Esophagus squamous epithelium (tissue), 5 donors: ENCODE measurements around the gene DLEC1. TPM values are rescaled to one million over a fixed set of nuclear protein-coding genes. Genes with fewer than 3 reads are reported as not detected.
A peak's percentile ranks its signal among the peaks of the same experiment; 100 is the strongest.

Source experiments
- DNase-seq: peaks from one replicate; lab custom pipeline; 2025; lab: John Stamatoyannopoulos, UW
- H3K27ac ChIP-seq, 4 donors: fragments of 200-600 bp; sonication (generic); one replicate each; pipeline ENCODE4 v1.5.1; 2016 to 2019; ENCODE audit warnings: mild to moderate bottlenecking in 1 of 4
- H3K27me3 ChIP-seq, 4 donors: fragments of 200-600 bp; sonication (generic); 1 replicate in 3 of 4; 2 replicates in 1 of 4; pipeline versions ENCODE4 v1.5.1 to v1.6.0; 2017 to 2021; ENCODE audit warnings: antibody characterized with exemption in 1 of 4
- H3K36me3 ChIP-seq, 3 donors: fragments of 200-600 bp; sonication (generic); one replicate each; pipeline ENCODE4 v1.5.1; 2016 to 2019
- H3K4me1 ChIP-seq, 3 donors: fragments of 200-600 bp; sonication (generic); one replicate each; pipeline ENCODE4 v1.5.1; 2017 to 2019
- H3K4me3 ChIP-seq, 4 donors: fragments of 200-600 bp; sonication (generic); 1 replicate in 3 of 4; 2 replicates in 1 of 4; pipeline ENCODE4 v1.5.1; 2016 to 2019; ENCODE audit warnings: mild to moderate bottlenecking in 2 of 4, moderate library complexity in 1 of 4
- H3K9me3 ChIP-seq, 3 donors: fragments of 200-600 bp; sonication (generic); one replicate each; pipeline ENCODE4 v1.5.1; 2016 to 2019
- CTCF ChIP-seq, 6 experiments: fragments of 450-650 bp in 4 of 6; fragments of 200-600 bp in 2 of 6; sonication (generic) in 2 of 6; IDR thresholded peaks; one replicate each; pipeline ENCODE4 v1.5.1; 2016 to 2019; ENCODE audit warnings: antibody characterized with exemption in 6 of 6, mild to moderate bottlenecking in 4 of 6, moderate library complexity in 4 of 6
- POLR2A ChIP-seq, 4 donors: fragments of 450-650 bp; IDR thresholded peaks; one replicate each; pipeline ENCODE4 v1.6.1; 2017; ENCODE audit warnings: antibody characterized with exemption in 4 of 4, mild to moderate bottlenecking in 4 of 4, moderate library complexity in 3 of 4
- WGBS, 2 donors: methylation state at CpG; one replicate each; pipeline ENCODE4 v1.1.5; 2018; 5-methylcytosine and 5-hydroxymethylcytosine counted together
- intact Hi-C: fragments of 100-400 bp; cut with DNase I; formaldehyde crosslinking; loops from one replicate; pipeline ENCODE4 v1.15.0; 2022
- total RNA-seq, 4 donors: library from RNA; depleted of rRNA; stranded (reverse); fragments of >200 nt; gene quantifications; one replicate each; pipeline ENCODE4 v1.1.0, GENCODE V29; 2016
- donor health status: DM: yes; HTN: yes; CAD: no.

The DLEC1 gene
- total RNA-seq, 4 donors from 2014 or later = 0.19 TPM; not detected in 3

GRCh38 chr3:38022301-38022700 lies 16.7 kb upstream of the DLEC1 start:
- Histone ChIP-seq H3K4me3 (no peak overlapping the region), H3K27me3 (no peaks in the 10 kb centered on the region), H3K27ac (peak overlapping the region in 2 of 4 donors; percentile 14 to 21), H3K9me3 (no peaks in the 10 kb centered on the region), H3K4me1 (peaks cover 11 to 44% (median 16%) of the 10 kb centered on the region in 3 donors), H3K36me3 (peaks cover under 1 to 38% (median 4%) of the 10 kb centered on the region in 3 donors)
- no peak for DNase-seq
- WGBS, 2 donors = 90% methylated on average over 3 of the region's 3 CpGs; no CpG with 5 or more reads in 1 of the 2 donors
- TF ChIP-seq CTCF (IDR thresholded peaks at IDR 0.05) = no peak
- TF ChIP-seq POLR2A (IDR thresholded peaks at IDR 0.05) = no peak
- intact Hi-C loops = no loop called here

DNA sequence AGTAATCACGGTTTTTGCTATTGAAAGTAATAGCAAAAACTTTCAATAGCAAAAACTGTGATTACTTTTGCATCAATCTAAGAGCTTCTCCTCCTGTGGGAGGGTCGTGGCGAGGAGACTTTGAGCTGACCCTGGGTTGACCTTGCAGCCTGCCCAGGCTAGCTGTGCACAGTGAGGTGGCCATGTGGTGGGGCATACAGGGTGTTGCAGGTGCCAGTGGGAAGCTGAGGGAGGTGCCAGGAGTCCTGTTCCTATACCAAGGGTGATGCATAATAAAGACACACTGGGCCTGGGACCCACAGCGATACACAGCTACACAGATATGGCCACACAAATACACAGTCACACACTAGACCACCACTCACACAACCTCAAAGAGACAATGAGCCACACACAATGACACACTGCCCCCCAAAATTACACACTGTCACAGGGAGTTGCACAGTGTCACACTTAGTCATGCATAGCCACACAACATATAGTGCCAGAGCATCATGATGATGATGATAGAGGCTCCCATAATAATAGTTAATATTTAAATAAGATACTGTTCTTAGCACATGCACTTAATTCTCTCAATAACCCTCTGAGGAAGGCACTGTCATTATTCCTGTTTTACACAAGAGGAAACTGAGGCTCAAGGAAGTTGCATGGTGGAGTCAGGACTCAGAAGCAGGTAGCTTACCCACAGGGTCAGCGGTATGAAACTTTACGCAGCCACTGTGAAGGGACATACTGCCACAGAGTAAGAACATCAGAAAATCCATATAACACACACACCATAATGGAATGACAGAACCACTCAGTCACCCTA lies 15.9 kb upstream of the DLEC1 start:
- TF ChIP-seq POLR2A (IDR thresholded peaks at IDR 0.05) (no peak), CTCF (IDR thresholded peaks at IDR 0.05) (no peak)
- Histone ChIP-seq H3K4me1 (peaks cover 11 to 52% (median 18%) of the 10 kb centered on the region in 3 donors), H3K27me3 (no peaks in the 10 kb centered on the region), H3K36me3 (peaks cover 0 to 30% (median 0%) of the 10 kb centered on the region in 3 donors), H3K27ac (peak overlapping the region in 3 of 4 donors; percentile 96 to 98 (median 97)), H3K4me3 (peak overlapping the region in 1 of 4 donors; percentile 78), H3K9me3 (no peaks in the 10 kb centered on the region)
- intact Hi-C loops = no loop called here
- DNase-seq = no peak
- WGBS, 2 donors = 75 to 80% methylated on average over 6 of the region's 6 CpGs

GRCh38 chr3:38026856-38027255 lies 12.2 kb upstream of the DLEC1 start:
- no peaks in the 10 kb centered on the region for H3K36me3 ChIP-seq

DNA sequence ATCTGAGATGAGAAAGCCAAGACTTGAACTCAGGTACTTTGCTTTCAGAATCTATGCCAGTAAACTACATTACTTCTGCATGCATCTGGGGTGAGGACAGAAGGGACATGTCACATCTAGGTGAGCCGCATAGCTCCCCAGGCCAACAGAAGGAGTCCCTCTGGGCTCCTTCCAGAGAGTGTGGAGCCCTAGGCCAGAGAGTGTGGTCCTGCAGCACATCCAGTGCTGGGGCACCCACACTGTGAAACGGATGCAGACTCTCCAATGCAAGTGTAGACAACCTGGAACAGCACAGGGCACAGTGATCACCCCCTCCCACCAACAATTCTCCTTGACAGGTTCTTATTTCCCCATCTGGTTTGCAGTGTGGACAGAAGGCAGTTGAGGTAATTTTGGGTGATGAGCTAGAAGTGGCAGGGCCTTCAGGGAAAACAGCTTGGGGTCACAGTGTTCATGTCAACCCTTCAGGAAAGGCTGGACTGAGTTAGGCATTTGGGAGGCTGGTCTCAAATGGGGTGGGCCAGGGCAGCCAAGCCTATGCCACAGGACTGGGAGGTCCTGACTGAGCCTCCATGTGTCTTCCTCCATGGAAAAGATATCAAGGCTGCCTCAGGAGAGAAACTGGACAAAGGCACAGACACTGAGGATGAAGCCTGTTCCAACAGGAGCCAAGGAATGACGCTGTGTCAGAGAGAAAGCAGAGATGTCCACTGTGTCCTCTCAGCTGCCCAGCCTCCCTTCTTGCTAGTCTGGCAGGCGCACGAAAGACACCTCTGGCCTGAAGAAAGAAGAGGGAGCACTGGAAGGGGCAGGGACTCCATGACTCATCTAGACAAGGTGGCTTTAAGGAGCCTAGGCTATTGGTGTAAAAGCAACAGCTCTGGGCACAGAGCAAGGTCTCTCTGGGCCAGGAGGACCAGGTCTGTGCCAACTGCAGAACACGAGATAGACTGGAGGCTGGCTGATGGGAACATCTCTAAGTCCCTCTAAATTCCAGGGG lies 11.2 kb upstream of the DLEC1 start:
- peaks cover 38 to 94% (median 52%) of the 10 kb centered on the region in 3 donors for H3K4me1 ChIP-seq
- H3K27ac ChIP-seq = peak overlapping the region; percentile 91 to 95 (median 93)
- no peaks in the 10 kb centered on the region for H3K27me3 ChIP-seq
- TF ChIP-seq CTCF (IDR thresholded peaks at IDR 0.05) (no peak), POLR2A (IDR thresholded peaks at IDR 0.05) (peak in 1 of 4 donors; percentile 24)
- H3K36me3 ChIP-seq = no peaks in the 10 kb centered on the region
- DNase-seq = no peak
- H3K9me3 ChIP-seq = no peaks in the 10 kb centered on the region
- peak overlapping the region in 2 of 4 donors; percentile 84 to 90 for H3K4me3 ChIP-seq
- WGBS, 2 donors = 71 to 76% methylated on average over 4 to 6 of the region's 6 CpGs
- intact Hi-C loops = no loop called here

More at GRCh38 chr3:38026856-38027255, 12.2 kb upstream of the DLEC1 start:
- Histone ChIP-seq H3K4me1 (peaks cover 38 to 89% (median 48%) of the 10 kb centered on the region in 3 donors), H3K27me3 (no peaks in the 10 kb centered on the region), H3K9me3 (no peaks in the 10 kb centered on the region), H3K4me3 (no peak overlapping the region), H3K27ac (peak overlapping the region in 2 of 4 donors; percentile 96 to 98)
- TF ChIP-seq CTCF (IDR thresholded peaks at IDR 0.05) (no peak), POLR2A (IDR thresholded peaks at IDR 0.05) (no peak)
- intact Hi-C loops = no loop called here
- DNase-seq = no peak
- 89 to 91% methylated on average over 4 of the region's 4 CpGs for WGBS, 2 donors
